Activated CD4-positive, alpha-beta T cell treated with anti-CD3 and anti-CD28 coated beads for 36 hours (primary cell): ENCODE results near the gene HSPA12A. TPM values are rescaled to one million over a fixed set of nuclear protein-coding genes. Genes with fewer than 3 reads are reported as not detected.

Experiments
- ATAC-seq: fragments of 200-7000 bp; cut with Tn5 transposase; one replicate; pipeline ENCODE4 v1.10.0; 2021; ENCODE audit warnings: mild to moderate bottlenecking, moderate library complexity
- CTCF ChIA-PET: fragments of 350-600 bp; sonication (Branson Sonifier 250); formaldehyde crosslinking; loops from one replicate; lab custom pipeline; 2021; ENCODE audit warnings: antibody characterized with exemption; lab: Charles Lee
- POLR2A ChIA-PET: fragments of 350-600 bp; sonication (Branson Sonifier 250); formaldehyde crosslinking; loops from one replicate; lab custom pipeline; 2021; ENCODE audit warnings: antibody characterized with exemption, inconsistent platforms; lab: Charles Lee
- DNase-seq: peaks from one replicate; pipeline ENCODE4 v3.0.0-alpha.2; 2020
- H3K27ac Mint-ChIP-seq: one replicate; pipeline ENCODE4 v1.8.0; 2021; ENCODE audit warnings: mixed read lengths
- H3K27me3 Mint-ChIP-seq: one replicate; pipeline ENCODE4 v1.8.0; 2021; ENCODE audit warnings: mixed read lengths
- H3K36me3 Mint-ChIP-seq: one replicate; pipeline ENCODE4 v1.8.0; 2021; ENCODE audit warnings: low read depth, mixed read lengths
- H3K4me1 Mint-ChIP-seq: one replicate; pipeline ENCODE4 v1.8.0; 2021; ENCODE audit warnings: mixed read lengths
- H3K4me3 Mint-ChIP-seq: one replicate; pipeline ENCODE4 v1.8.0; 2021; ENCODE audit warnings: mild to moderate bottlenecking, moderate library complexity, mixed read lengths
- H3K9me3 Mint-ChIP-seq: one replicate; pipeline ENCODE4 v1.8.0; 2021; ENCODE audit warnings: low read depth, mixed read lengths
- intact Hi-C, 2 experiments: fragments of 100-400 bp; cut with DNase I in 1 of 2; cut with micrococcal nuclease in 1 of 2; formaldehyde crosslinking; loops; one replicate each; pipeline versions ENCODE4 v1.14.2 to v1.15.1; 2022 to 2024; cut with DNase I, micrococcal nuclease
- total RNA-seq, 2 experiments: library from RNA; stranded (reverse); gene quantifications; one replicate each; pipeline ENCODE4 v1.2.3, GENCODE V29; 2021

HSPA12A gene
- total RNA-seq, 2 experiments from 2014 or later, result 0.41 to 0.74 TPM

GRCh38 chr10:116670706-116671105, 71.7 kb downstream of the HSPA12A start:
- no peak overlapping the region for H3K27ac Mint-ChIP-seq
- H3K36me3 Mint-ChIP-seq, result no peaks in the 10 kb centered on the region
- H3K4me3 Mint-ChIP-seq, result no peak overlapping the region
- intact Hi-C loops, result no loop called here
- ChIA-PET POLR2A (no interaction called here), CTCF (no interaction called here)
- H3K27me3 Mint-ChIP-seq, result peaks cover 45% of the 10 kb centered on the region
- no peaks in the 10 kb centered on the region for H3K4me1 Mint-ChIP-seq
- no peak for ATAC-seq
- no peak for DNase-seq
- no peaks in the 10 kb centered on the region for H3K9me3 Mint-ChIP-seq

- peaks cover 45% of the 10 kb centered on the region for H3K27me3 Mint-ChIP-seq
- ChIA-PET CTCF (no interaction called here), POLR2A (no interaction called here)
- no peak overlapping the region for H3K4me3 Mint-ChIP-seq
- no peaks in the 10 kb centered on the region for H3K4me1 Mint-ChIP-seq
- DNase-seq (no peak), ATAC-seq (no peak)
- no peaks in the 10 kb centered on the region for H3K36me3 Mint-ChIP-seq
- H3K9me3 Mint-ChIP-seq, result no peaks in the 10 kb centered on the region
- H3K27ac Mint-ChIP-seq, result no peak overlapping the region
- intact Hi-C loops, result no loop called here
Observed at GRCh38 chr10:116669832-116670644, 72.3 kb downstream of the HSPA12A start.

GRCh38 chr10:116669080-116669479, 73.3 kb downstream of the HSPA12A start:
- H3K27ac Mint-ChIP-seq, result no peak overlapping the region
- peaks cover 40% of the 10 kb centered on the region for H3K27me3 Mint-ChIP-seq
- POLR2A ChIA-PET, result no interaction called here

GRCh38 chr10:116668446-116668845, 73.9 kb downstream of the HSPA12A start:
- Mint-ChIP-seq H3K27me3 (peaks cover 40% of the 10 kb centered on the region), H3K9me3 (no peaks in the 10 kb centered on the region), H3K27ac (no peak overlapping the region), H3K4me3 (no peak overlapping the region), H3K4me1 (no peaks in the 10 kb centered on the region), H3K36me3 (no peaks in the 10 kb centered on the region)
- intact Hi-C loops, result no loop called here
- CTCF ChIA-PET, result no interaction called here
- no peak for ATAC-seq
- POLR2A ChIA-PET, result no interaction called here
- DNase-seq, result no peak

More at GRCh38 chr10:116669080-116669479, 73.3 kb downstream of the HSPA12A start:
- Mint-ChIP-seq H3K36me3 (no peaks in the 10 kb centered on the region), H3K4me3 (no peak overlapping the region), H3K4me1 (no peaks in the 10 kb centered on the region), H3K9me3 (no peaks in the 10 kb centered on the region)
- CTCF ChIA-PET, result no interaction called here
- ATAC-seq (no peak), DNase-seq (no peak)
- intact Hi-C loops, result no loop called here

- H3K27me3 Mint-ChIP-seq, result peaks cover 40% of the 10 kb centered on the region
- H3K9me3 Mint-ChIP-seq, result no peaks in the 10 kb centered on the region
- H3K4me3 Mint-ChIP-seq, result no peak overlapping the region
- ChIA-PET POLR2A (no interaction called here), CTCF (no interaction called here)
- H3K27ac Mint-ChIP-seq, result no peak overlapping the region
- no peak for DNase-seq
- no peaks in the 10 kb centered on the region for H3K4me1 Mint-ChIP-seq
- H3K36me3 Mint-ChIP-seq, result no peaks in the 10 kb centered on the region
- intact Hi-C loops, result no loop called here
- ATAC-seq, result no peak
Observed at GRCh38 chr10:116668018-116668417, 74.3 kb downstream of the HSPA12A start.

- H3K27ac Mint-ChIP-seq, result no peak overlapping the region
- H3K36me3 Mint-ChIP-seq, result no peaks in the 10 kb centered on the region
- no peak for ATAC-seq
- intact Hi-C loops, result no loop called here
- no peaks in the 10 kb centered on the region for H3K4me1 Mint-ChIP-seq
- POLR2A ChIA-PET, result no interaction called here
- no peak overlapping the region for H3K4me3 Mint-ChIP-seq
- H3K27me3 Mint-ChIP-seq, result peaks cover 43% of the 10 kb centered on the region
- DNase-seq, result no peak
- CTCF ChIA-PET, result no interaction called here
- no peaks in the 10 kb centered on the region for H3K9me3 Mint-ChIP-seq
Observed at GRCh38 chr10:116667484-116667883, 74.9 kb downstream of the HSPA12A start.

- Mint-ChIP-seq H3K4me3 (no peak overlapping the region), H3K4me1 (no peaks in the 10 kb centered on the region), H3K27ac (no peak overlapping the region), H3K9me3 (no peaks in the 10 kb centered on the region), H3K36me3 (no peaks in the 10 kb centered on the region), H3K27me3 (peaks cover 29% of the 10 kb centered on the region)
- intact Hi-C loops, result no loop called here
- ChIA-PET POLR2A (no interaction called here), CTCF (interaction anchor here (1.0 kb wide), 1 partner anchor 100 kb away, joined by 5 read pairs; no protein-coding TSS in a partner anchor)
- ATAC-seq (no peak), DNase-seq (no peak)
Observed at GRCh38 chr10:116665541-116666125, 76.7 kb downstream of the HSPA12A start.

GRCh38 chr10:116664631-116665030, 77.7 kb downstream of the HSPA12A start:
- Mint-ChIP-seq H3K27ac (no peak overlapping the region), H3K4me1 (no peaks in the 10 kb centered on the region), H3K36me3 (no peaks in the 10 kb centered on the region), H3K4me3 (no peak overlapping the region), H3K27me3 (peaks cover 25% of the 10 kb centered on the region), H3K9me3 (no peaks in the 10 kb centered on the region)
- intact Hi-C loops, result no loop called here
- ChIA-PET CTCF (no interaction called here), POLR2A (no interaction called here)
- DNase-seq (no peak), ATAC-seq (no peak)

- no peak overlapping the region for H3K27ac Mint-ChIP-seq
- no peaks in the 10 kb centered on the region for H3K4me1 Mint-ChIP-seq
- H3K4me3 Mint-ChIP-seq, result no peak overlapping the region
- POLR2A ChIA-PET, result no interaction called here
- H3K27me3 Mint-ChIP-seq, result peaks cover 20% of the 10 kb centered on the region
- ATAC-seq (no peak), DNase-seq (no peak)
- H3K9me3 Mint-ChIP-seq, result no peaks in the 10 kb centered on the region
- CTCF ChIA-PET, result interaction anchor here (0.7 kb wide), 1 partner anchor 552 kb away, joined by 3 read pairs; no protein-coding TSS in a partner anchor
- intact Hi-C loops, result no loop called here
- no peaks in the 10 kb centered on the region for H3K36me3 Mint-ChIP-seq
Observed at GRCh38 chr10:116663342-116663741, 79.0 kb downstream of the HSPA12A start.

GRCh38 chr10:116660860-116661259, 81.5 kb downstream of the HSPA12A start:
- H3K36me3 Mint-ChIP-seq, result no peaks in the 10 kb centered on the region
- no peak overlapping the region for H3K27ac Mint-ChIP-seq
- DNase-seq (no peak), ATAC-seq (no peak)
- POLR2A ChIA-PET, result no interaction called here
- H3K4me3 Mint-ChIP-seq, result no peak overlapping the region
- CTCF ChIA-PET, result interaction anchor here (0.6 kb wide), 1 partner anchor 18 kb away, joined by 3 read pairs; no protein-coding TSS in a partner anchor
- no peaks in the 10 kb centered on the region for H3K4me1 Mint-ChIP-seq
- no peaks in the 10 kb centered on the region for H3K9me3 Mint-ChIP-seq
- intact Hi-C loops, result no loop called here
- peaks cover 14% of the 10 kb centered on the region for H3K27me3 Mint-ChIP-seq

- POLR2A ChIA-PET, result no interaction called here
- H3K9me3 Mint-ChIP-seq, result no peaks in the 10 kb centered on the region
- no peak for ATAC-seq
- CTCF ChIA-PET, result no interaction called here
- DNase-seq, result no peak
- no peak overlapping the region for H3K27ac Mint-ChIP-seq
- no peaks in the 10 kb centered on the region for H3K4me1 Mint-ChIP-seq
- H3K27me3 Mint-ChIP-seq, result peaks cover 20% of the 10 kb centered on the region
- no peaks in the 10 kb centered on the region for H3K36me3 Mint-ChIP-seq
- H3K4me3 Mint-ChIP-seq, result no peak overlapping the region
- intact Hi-C loops, result no loop called here
Observed at GRCh38 chr10:116659049-116659670, 83.2 kb downstream of the HSPA12A start.
